ENCODE data around the gene JUND. TPM values are rescaled to one million over a fixed set of nuclear protein-coding genes. Genes with fewer than 3 reads are reported as not detected.
A peak's percentile ranks its signal among the peaks of the same experiment; 100 is the strongest.

Gene JUND
- total and polyA plus RNA-seq, 3 donors from 2014 or later: 96.4 to 654 (median 615) TPM

GRCh38 chr19:18291019-18291524 lies 9.7 kb upstream of the JUND start:
- Histone ChIP-seq H3K4me3 (peak overlapping the region; percentile 60 to 70), H3K27me3 (no peaks in the 10 kb centered on the region), H3K36me3 (ENCODE audit: low read depth, missing control alignments) (no peaks in the 10 kb centered on the region), H3K27ac (peak overlapping the region; percentile 98 to 99), H3K9me3 (no peaks in the 10 kb centered on the region), H3K4me1 (peaks cover 38% of the 10 kb centered on the region)
- no peak for TF ChIP-seq CTCF (IDR thresholded peaks at IDR 0.05)
- no peak for TF ChIP-seq POLR2A (IDR thresholded peaks at IDR 0.05)
- 23 to 36% methylated on average over 9 to 21 of the region's 21 CpGs for WGBS, 2 donors
- intact Hi-C loops (cut with DNase I; ENCODE audit: low total_unique reads): no loop called here
- no peak for DNase-seq

- intact Hi-C loops (cut with DNase I; ENCODE audit: low total_unique reads): no loop called here
- Histone ChIP-seq H3K4me1 (peaks cover 40% of the 10 kb centered on the region), H3K9me3 (no peaks in the 10 kb centered on the region), H3K27ac (peak overlapping the region; percentile 98 to 99), H3K27me3 (no peaks in the 10 kb centered on the region), H3K4me3 (no peak overlapping the region), H3K36me3 (ENCODE audit: low read depth, missing control alignments) (no peaks in the 10 kb centered on the region)
- 43 to 55% methylated on average over 8 to 14 of the region's 14 CpGs for WGBS, 2 donors
- no peak for TF ChIP-seq CTCF (IDR thresholded peaks at IDR 0.05)
- no peak for TF ChIP-seq POLR2A (IDR thresholded peaks at IDR 0.05)
- DNase-seq: no peak
Measured at GRCh38 chr19:18290302-18291018, 9.0 kb upstream of the JUND start.

- peaks cover 46% of the 10 kb centered on the region for H3K4me1 ChIP-seq
- no peak for DNase-seq
- 62 to 69% methylated on average over 12 of the region's 12 CpGs for WGBS, 2 donors
Measured at GRCh38 chr19:18289471-18290301, 8.3 kb upstream of the JUND start.

More at GRCh38 chr19:18289471-18290301, 8.3 kb upstream of the JUND start:
- H3K27ac ChIP-seq: peak overlapping the region; percentile 98 to 99
- no peak overlapping the region for H3K4me3 ChIP-seq
- no peak for TF ChIP-seq POLR2A (IDR thresholded peaks at IDR 0.05)
- TF ChIP-seq CTCF (IDR thresholded peaks at IDR 0.05): no peak
- H3K36me3 ChIP-seq (ENCODE audit: low read depth, missing control alignments): no peaks in the 10 kb centered on the region
- intact Hi-C loops (cut with DNase I; ENCODE audit: low total_unique reads): no loop called here
- no peaks in the 10 kb centered on the region for H3K27me3 ChIP-seq
- no peaks in the 10 kb centered on the region for H3K9me3 ChIP-seq
